ENCODE results near the gene MCM8.

- TF ChIP-seq POLR2A (IDR thresholded peaks at IDR 0.05) (no peak), CTCF (IDR thresholded peaks at IDR 0.05) (no peak), EP300 (IDR thresholded peaks at IDR 0.05) (no peak), POLR2AphosphoS5 (IDR thresholded peaks at IDR 0.05) (no peak)
These were observed 79.1 kb downstream of the MCM8 start for GRCh38 chr20:6029538-6029937.

All from upper lobe of left lung (tissue), 4 donors.